ENCODE results near the gene AATF.

GRCh38 chr17:36935671-36936454 is 12.9 kb upstream of the AATF start:
- no peak for TF ChIP-seq POLR2AphosphoS5 (IDR thresholded peaks at IDR 0.05; ENCODE audit: insufficient read depth in 1 of 2, low read depth in 1 of 2)
- no peak for TF ChIP-seq CTCF (IDR thresholded peaks at IDR 0.05)
